Measurements from ENCODE around the gene GFOD2.

DNA sequence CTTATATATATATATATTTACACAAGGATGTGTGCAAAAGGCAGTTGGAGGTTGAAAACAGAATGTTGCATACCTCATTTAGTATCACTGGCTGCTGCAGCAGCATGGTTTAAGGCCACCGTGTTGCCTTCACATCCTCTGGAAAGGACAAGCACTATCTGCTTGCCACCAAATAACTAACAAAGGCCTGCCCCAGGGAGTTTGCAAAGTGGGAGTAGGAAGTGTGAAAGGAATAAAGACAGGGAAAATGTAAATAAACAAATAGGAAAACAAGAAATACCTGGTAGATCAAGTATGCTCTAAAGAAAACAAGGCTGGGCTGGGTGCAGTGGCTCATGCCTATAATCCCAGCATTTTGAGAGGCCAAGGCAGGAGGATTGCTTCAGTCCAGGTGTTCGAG lies 33.5 kb upstream of the GFOD2 start:
- TF ChIP-seq, protein P1, sequence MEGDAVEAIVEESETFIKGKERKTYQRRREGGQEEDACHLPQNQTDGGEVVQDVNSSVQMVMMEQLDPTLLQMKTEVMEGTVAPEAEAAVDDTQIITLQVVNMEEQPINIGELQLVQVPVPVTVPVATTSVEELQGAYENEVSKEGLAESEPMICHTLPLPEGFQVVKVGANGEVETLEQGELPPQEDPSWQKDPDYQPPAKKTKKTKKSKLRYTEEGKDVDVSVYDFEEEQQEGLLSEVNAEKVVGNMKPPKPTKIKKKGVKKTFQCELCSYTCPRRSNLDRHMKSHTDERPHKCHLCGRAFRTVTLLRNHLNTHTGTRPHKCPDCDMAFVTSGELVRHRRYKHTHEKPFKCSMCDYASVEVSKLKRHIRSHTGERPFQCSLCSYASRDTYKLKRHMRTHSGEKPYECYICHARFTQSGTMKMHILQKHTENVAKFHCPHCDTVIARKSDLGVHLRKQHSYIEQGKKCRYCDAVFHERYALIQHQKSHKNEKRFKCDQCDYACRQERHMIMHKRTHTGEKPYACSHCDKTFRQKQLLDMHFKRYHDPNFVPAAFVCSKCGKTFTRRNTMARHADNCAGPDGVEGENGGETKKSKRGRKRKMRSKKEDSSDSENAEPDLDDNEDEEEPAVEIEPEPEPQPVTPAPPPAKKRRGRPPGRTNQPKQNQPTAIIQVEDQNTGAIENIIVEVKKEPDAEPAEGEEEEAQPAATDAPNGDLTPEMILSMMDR (conservative IDR thresholded peaks at IDR 0.05; ENCODE audit: low read length), result no peak
- no peak for TF ChIP-seq EZH2phosphoT487 (IDR thresholded peaks at IDR 0.05; ENCODE audit: borderline replicate concordance, low read depth, low read length)

All from OCI-LY7 (cell line).